OCI-LY3 (cell line): ENCODE data around the gene TTLL10.

Experiments used
- H2AFZ ChIP-seq: fragments of 200-600, 300-600 bp; shearing (Covaris generic); 2 replicates; pipeline ENCODE4 v1.6.0; 2014; ENCODE audit warnings: antibody characterized with exemption, low read depth, low read length
- H3K27ac ChIP-seq: fragments of 200-600, 300-600 bp; sonication (generic); 2 replicates; pipeline ENCODE4 v1.5.1; 2014; ENCODE audit warnings: mild to moderate bottlenecking, low read length, moderate library complexity, mixed read lengths
- H3K27me3 ChIP-seq: fragments of 200-600, 300-600 bp; sonication (generic); 2 replicates; pipeline ENCODE4 v1.6.1; 2014; ENCODE audit warnings: low read depth, low read length, mixed read lengths
- H3K36me3 ChIP-seq: fragments of 200-600, 300-600 bp; sonication (generic); replicated peaks from 2 replicates; pipeline ENCODE3; 2014; ENCODE audit warnings: low read depth, low read length, mixed read lengths
- H3K4me1 ChIP-seq: fragments of 300-600, 200-600 bp; sonication (generic); 2 replicates; pipeline ENCODE4 v1.6.1; 2014; ENCODE audit warnings: low read length, mixed read lengths
- H3K4me2 ChIP-seq: fragments of 200-600, 300-600 bp; sonication (generic); 2 replicates; pipeline ENCODE4 v1.6.1; 2014; ENCODE audit warnings: low read length, mixed read lengths
- H3K4me3 ChIP-seq: fragments of 300-600, 200-600 bp; sonication (generic); 2 replicates; pipeline ENCODE4 v1.5.1; 2014; ENCODE audit warnings: antibody characterized with exemption, mild to moderate bottlenecking, low read length, moderate library complexity
- H3K79me2 ChIP-seq: fragments of 300-600, 200-600 bp; shearing (Covaris generic); 2 replicates; pipeline ENCODE4 v1.6.1; 2014; ENCODE audit warnings: mild to moderate bottlenecking, low read length, mixed read lengths
- H3K9ac ChIP-seq: fragments of 300-600, 200-600 bp; shearing (Covaris generic); 2 replicates; pipeline ENCODE4 v1.6.0; 2014; ENCODE audit warnings: mild to moderate bottlenecking, low read length, moderate library complexity
- H3K9me3 ChIP-seq: fragments of 200-600, 300-600 bp; shearing (Covaris generic); 2 replicates; pipeline ENCODE4 v1.6.1; 2014; ENCODE audit warnings: low read length, mixed read lengths; ENCODE audit not compliant: insufficient read depth
- H4K20me1 ChIP-seq: fragments of 200-600, 300-600 bp; sonication (generic); 2 replicates; pipeline ENCODE4 v1.6.1; 2016; ENCODE audit warnings: low read length, mixed read lengths; ENCODE audit not compliant: insufficient read depth
- CTCF ChIP-seq: fragments of 200-600, 300-600 bp; sonication (generic); IDR thresholded peaks from 2 replicates; pipeline ENCODE4 v1.5.1; 2014; ENCODE audit warnings: antibody characterized with exemption, low read length, low read depth
- EZH2phosphoT487 ChIP-seq: fragments of 200-600 bp; shearing (Covaris generic); IDR thresholded peaks from 2 replicates; pipeline ENCODE4 v1.6.1; 2018; ENCODE audit warnings: antibody characterized with exemption, mixed run types, low read depth

TTLL10 gene

GRCh38 chr1:1245817-1246576 lies 72.3 kb downstream of the TTLL10 start:
- Histone ChIP-seq H3K9ac (no peak overlapping the region), H3K9me3 (no peaks in the 10 kb centered on the region), H2AFZ (no peak overlapping the region), H3K27ac (no peak overlapping the region), H3K27me3 (no peaks in the 10 kb centered on the region), H4K20me1 (0 out of 2 replicates have a peak, but pooled peaks cover 5% of the 10 kb centered on the region), H3K4me3 (no peak overlapping the region), H3K4me1 (peaks cover 14% of the 10 kb centered on the region), H3K4me2 (no peak overlapping the region), H3K79me2 (no peaks in the 10 kb centered on the region), H3K36me3 (no peaks in the 10 kb centered on the region)
- TF ChIP-seq CTCF (no peak), EZH2phosphoT487 (no peak)

GRCh38 chr1:1246577-1247340 lies 73.1 kb downstream of the TTLL10 start, which contains the start of gene C1QTNF12:
TSS of gene C1QTNF12 (minus strand) at chr1:1246722. CDS start at chr1:1246690, 32 bp downstream.
- Histone ChIP-seq H4K20me1 (0 out of 2 replicates have a peak, but pooled peaks cover 6% of the 10 kb centered on the region), H3K9me3 (no peaks in the 10 kb centered on the region), H3K4me1 (peaks cover 16% of the 10 kb centered on the region), H3K36me3 (no peaks in the 10 kb centered on the region), H3K27ac (no peak within 1 kb of the TSS), H3K4me3 (no peak within 1 kb of the TSS), H3K4me2 (no peak within 1 kb of the TSS), H3K27me3 (no peaks in the 10 kb centered on the region), H2AFZ (no peak within 1 kb of the TSS), H3K79me2 (no peaks in the 10 kb centered on the region), H3K9ac (no peak within 1 kb of the TSS)
- no peak for TF ChIP-seq EZH2phosphoT487
- no peak for TF ChIP-seq CTCF

- H3K4me2 ChIP-seq = no peak overlapping the region
- TF ChIP-seq EZH2phosphoT487 = no peak
- no peak for TF ChIP-seq CTCF
- no peak overlapping the region for H3K4me3 ChIP-seq
Observed at GRCh38 chr1:1247341-1247913, 73.7 kb downstream of the TTLL10 start.

More at GRCh38 chr1:1247341-1247913, 73.7 kb downstream of the TTLL10 start:
- H4K20me1 ChIP-seq = 0 out of 2 replicates have a peak, but pooled peaks cover 6% of the 10 kb centered on the region
- no peak overlapping the region for H3K9ac ChIP-seq
- no peak overlapping the region for H2AFZ ChIP-seq
- H3K27me3 ChIP-seq = no peaks in the 10 kb centered on the region
- no peak overlapping the region for H3K27ac ChIP-seq
- no peaks in the 10 kb centered on the region for H3K79me2 ChIP-seq
- peaks cover 16% of the 10 kb centered on the region for H3K4me1 ChIP-seq
- no peaks in the 10 kb centered on the region for H3K36me3 ChIP-seq
- no peaks in the 10 kb centered on the region for H3K9me3 ChIP-seq
